K562 (cell line): ENCODE measurements around the gene RINL. TPM values are rescaled to one million over a fixed set of nuclear protein-coding genes. Genes with fewer than 3 reads are reported as not detected.
A peak's percentile ranks its signal among the peaks of the same experiment; 100 is the strongest.

Experiments
- CBFB ChIP-seq: sonication (generic); formaldehyde crosslinking; IDR thresholded peaks from 2 replicates; pipeline ENCODE4 v1.4.0; 2020; ENCODE audit warnings: mild to moderate bottlenecking, missing genetic modification reagents
- ETV5 ChIP-seq: sonication (generic); formaldehyde crosslinking; IDR thresholded peaks from 2 replicates; pipeline ENCODE4 v1.4.0; 2020; ENCODE audit warnings: low read depth, mild to moderate bottlenecking, missing genetic modification reagents
- FOS ChIP-seq: IDR thresholded peaks from 3 replicates; pipeline ENCODE4 v1.6.1; 2011; ENCODE audit not compliant: insufficient read length; ENCODE audit errors: extremely low read depth
- GABPA ChIP-seq: fragments of 200-800 bp; sonication (Bioruptor generic); conservative IDR thresholded peaks from 2 replicates; pipeline ENCODE4 v1.6.1; 2016; ENCODE audit warnings: low read depth, missing genetic modification characterization, missing compliant biosample characterization
- HDAC3 ChIP-seq: fragments of 450-650 bp; IDR thresholded peaks from 2 replicates; pipeline ENCODE4 v1.6.1; 2018; ENCODE audit warnings: borderline replicate concordance, mild to moderate bottlenecking, moderate library complexity; ENCODE audit not compliant: partially characterized antibody
- OTX1 ChIP-seq: fragments of 450-650 bp; formaldehyde crosslinking; IDR thresholded peaks from 2 replicates; pipeline ENCODE4 v1.4.0; 2022; ENCODE audit warnings: mild to moderate bottlenecking
- RB1 ChIP-seq: fragments of 450-650 bp; IDR thresholded peaks from 2 replicates; pipeline ENCODE4 v1.6.1; 2017; ENCODE audit warnings: low read depth, mild to moderate bottlenecking
- RHOXF2B ChIP-seq: fragments of 250-450 bp; sonication (Bioruptor Pico); conservative IDR thresholded peaks from 2 replicates; pipeline ENCODE4 v1.5.1; 2021
- RNF2 ChIP-seq: sonication (generic); IDR thresholded peaks from 2 replicates; pipeline ENCODE4 v1.6.1; 2016
- TAF15 ChIP-seq: fragments of 200-400 bp; formaldehyde crosslinking; IDR thresholded peaks from 2 replicates; pipeline ENCODE4 v1.6.1; 2017; ENCODE audit warnings: mild to moderate bottlenecking, low read depth, low read length, moderate library complexity
- ZBTB7A ChIP-seq: IDR thresholded peaks from 2 replicates; pipeline ENCODE4 v1.6.1; 2011; ENCODE audit warnings: low read depth, mild to moderate bottlenecking, low read length, moderate library complexity, borderline replicate concordance; ENCODE audit not compliant: control insufficient read depth
- ZNF143 ChIP-seq: sonication (generic); formaldehyde crosslinking; IDR thresholded peaks from 2 replicates; pipeline ENCODE4 v1.9.0; 2022; ENCODE audit warnings: mild to moderate bottlenecking, missing genetic modification reagents
- ZNF57 ChIP-seq: fragments of 450-650 bp; formaldehyde crosslinking; IDR thresholded peaks from 2 replicates; pipeline ENCODE4 v1.4.0; 2020; ENCODE audit warnings: mild to moderate bottlenecking, moderate library complexity
- ZNF644 ChIP-seq: fragments of 200-800 bp; sonication (Bioruptor generic); IDR thresholded peaks from 2 replicates; pipeline ENCODE4 v1.6.1; 2016; ENCODE audit warnings: low read depth, missing genetic modification characterization, missing compliant biosample characterization
- polyA plus RNA-seq, 8 experiments: library from polyadenylated mRNA; depleted of rRNA in 4 of 8; stranded (reverse) in 5 of 8; unstranded in 3 of 8; fragments of >200 nt; fragmentation: Nextera tagmentation in 2 of 8; fragmentation: Illumina TruSeq in 1 of 8; extraction: Ambion mirVana in 2 of 8; extraction: Trizol in 1 of 8; gene quantifications; 2 replicates each; pipeline versions ENCODE4 v1.2.1 to v1.2.3, GENCODE V29; 2011 to 2014; ENCODE audit warnings: inconsistent platforms in 1 of 8, missing spikeins in 1 of 8
- total RNA-seq, 7 experiments: library from RNA; depleted of rRNA in 6 of 7; stranded (reverse); fragments of >200 nt in 6 of 7; fragmentation: Illumina TruSeq in 2 of 7; extraction: Trizol in 2 of 7; gene quantifications; 2 replicates each; pipeline versions ENCODE4 v1.2.1 to v1.2.3, GENCODE V29; 2011 to 2021; ENCODE audit warnings: low replicate concordance in 1 of 7
- TF ChIP-seq, protein P1 (sequence below), 3 experiments: fragments of 200-800 bp in 1 of 3; fragments of 250-450 bp in 1 of 3; fragments of 450-650 bp in 1 of 3; sonication (Bioruptor Pico) in 1 of 3; sonication (Bioruptor generic) in 1 of 3; formaldehyde crosslinking in 1 of 3; IDR thresholded peaks; 2 replicates each; pipeline versions ENCODE4 v1.6.1 to v1.8.0; 2016 to 2022; ENCODE audit warnings: mild to moderate bottlenecking in 2 of 3, missing genetic modification characterization in 2 of 3, missing compliant biosample characterization in 1 of 3, moderate library complexity in 1 of 3
- TF ChIP-seq, protein P2 (sequence below): fragments of 250-450 bp; sonication (Bioruptor Pico); IDR thresholded peaks from 2 replicates; pipeline ENCODE4 v1.9.0; 2021; ENCODE audit warnings: mild to moderate bottlenecking, inconsistent platforms
- TF ChIP-seq, protein P3 (sequence below): IDR thresholded peaks from 2 replicates; pipeline ENCODE4 v1.6.1; 2011; ENCODE audit warnings: borderline replicate concordance, low read depth, mild to moderate bottlenecking, moderate library complexity, low read length; ENCODE audit not compliant: insufficient read depth, poor library complexity, severe bottlenecking
- TF ChIP-seq, protein P4 (sequence below): fragments of 250-450 bp; sonication (Bioruptor Pico); IDR thresholded peaks from 2 replicates; pipeline ENCODE4 v1.8.0; 2021; ENCODE audit warnings: borderline replicate concordance, mild to moderate bottlenecking, moderate library complexity; ENCODE audit not compliant: poor library complexity, severe bottlenecking

Gene RINL
- total and polyA plus RNA-seq, 9 of the 15 experiments (the other 6 are each of a cell fraction or from before 2014, with no cell fraction given), result 0.82 to 10.9 (median 4.9) TPM

DNA sequence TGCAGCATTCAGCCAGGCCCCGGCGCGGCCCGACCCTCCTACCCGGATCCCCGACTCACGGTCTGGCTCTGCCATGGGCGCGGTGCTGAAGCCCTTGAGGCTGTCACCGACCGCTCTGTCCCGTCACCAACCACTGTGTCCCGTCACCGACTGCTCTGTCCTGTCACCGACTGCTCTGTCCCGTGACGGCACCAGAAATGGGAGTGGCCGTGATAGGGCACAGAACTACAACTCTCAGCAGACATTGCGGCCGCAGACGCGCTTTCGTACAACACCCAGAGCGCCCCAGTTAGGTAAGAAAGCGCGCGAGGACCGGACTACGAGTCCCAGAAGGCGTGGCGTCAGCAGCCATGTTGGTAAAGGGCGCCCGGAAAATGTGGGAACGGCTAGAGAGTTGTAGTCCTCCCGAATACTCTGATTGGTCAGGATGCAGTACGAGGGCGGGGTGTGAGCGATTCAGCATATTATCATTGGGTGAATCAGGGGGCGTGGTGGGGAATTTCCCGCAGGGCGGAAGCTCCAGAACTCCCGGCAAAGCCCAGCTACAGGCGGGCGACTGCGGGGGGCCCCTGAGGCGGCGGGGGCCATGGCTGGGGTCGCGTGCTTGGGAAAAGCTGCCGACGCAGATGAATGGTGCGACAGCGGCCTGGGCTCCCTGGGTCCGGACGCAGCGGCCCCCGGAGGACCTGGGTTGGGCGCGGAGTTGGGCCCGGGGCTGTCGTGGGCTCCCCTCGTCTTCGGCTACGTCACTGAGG lies 21.5 kb upstream of the RINL start, which contains the start of the genes NFKBIB and SIRT2 (continued):
- TF ChIP-seq, protein P1, sequence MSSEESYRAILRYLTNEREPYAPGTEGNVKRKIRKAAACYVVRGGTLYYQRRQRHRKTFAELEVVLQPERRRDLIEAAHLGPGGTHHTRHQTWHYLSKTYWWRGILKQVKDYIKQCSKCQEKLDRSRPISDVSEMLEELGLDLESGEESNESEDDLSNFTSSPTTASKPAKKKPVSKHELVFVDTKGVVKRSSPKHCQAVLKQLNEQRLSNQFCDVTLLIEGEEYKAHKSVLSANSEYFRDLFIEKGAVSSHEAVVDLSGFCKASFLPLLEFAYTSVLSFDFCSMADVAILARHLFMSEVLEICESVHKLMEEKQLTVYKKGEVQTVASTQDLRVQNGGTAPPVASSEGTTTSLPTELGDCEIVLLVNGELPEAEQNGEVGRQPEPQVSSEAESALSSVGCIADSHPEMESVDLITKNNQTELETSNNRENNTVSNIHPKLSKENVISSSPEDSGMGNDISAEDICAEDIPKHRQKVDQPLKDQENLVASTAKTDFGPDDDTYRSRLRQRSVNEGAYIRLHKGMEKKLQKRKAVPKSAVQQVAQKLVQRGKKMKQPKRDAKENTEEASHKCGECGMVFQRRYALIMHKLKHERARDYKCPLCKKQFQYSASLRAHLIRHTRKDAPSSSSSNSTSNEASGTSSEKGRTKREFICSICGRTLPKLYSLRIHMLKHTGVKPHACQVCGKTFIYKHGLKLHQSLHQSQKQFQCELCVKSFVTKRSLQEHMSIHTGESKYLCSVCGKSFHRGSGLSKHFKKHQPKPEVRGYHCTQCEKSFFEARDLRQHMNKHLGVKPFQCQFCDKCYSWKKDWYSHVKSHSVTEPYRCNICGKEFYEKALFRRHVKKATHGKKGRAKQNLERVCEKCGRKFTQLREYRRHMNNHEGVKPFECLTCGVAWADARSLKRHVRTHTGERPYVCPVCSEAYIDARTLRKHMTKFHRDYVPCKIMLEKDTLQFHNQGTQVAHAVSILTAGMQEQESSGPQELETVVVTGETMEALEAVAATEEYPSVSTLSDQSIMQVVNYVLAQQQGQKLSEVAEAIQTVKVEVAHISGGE (CRISPR knock-in tag; IDR thresholded peaks at IDR 0.05), result peak in 1 of 3 experiments; percentile 84; a peak in 2 of 6 replicates
- TF ChIP-seq RHOXF2B (CRISPR knock-in tag) (no peak), ZBTB7A (peak; percentile 89), GABPA (tag) (peak; percentile 92), ZNF644 (tag) (peak; percentile 87), OTX1 (CRISPR knock-in tag) (no peak), ZNF57 (CRISPR knock-in tag) (no peak), HDAC3 (no peak), CBFB (CRISPR knock-in tag) (no peak), ZNF143 (CRISPR knock-in tag) (peak; percentile 99), RB1 (peak; percentile 55), RNF2 (peak; percentile 19; the same call in 1 of the 2 replicates), TAF15 (no peak), FOS (peak; percentile 96), ETV5 (CRISPR knock-in tag) (peak; percentile 46; the same call in 1 of the 2 replicates)
- TF ChIP-seq, protein P2, sequence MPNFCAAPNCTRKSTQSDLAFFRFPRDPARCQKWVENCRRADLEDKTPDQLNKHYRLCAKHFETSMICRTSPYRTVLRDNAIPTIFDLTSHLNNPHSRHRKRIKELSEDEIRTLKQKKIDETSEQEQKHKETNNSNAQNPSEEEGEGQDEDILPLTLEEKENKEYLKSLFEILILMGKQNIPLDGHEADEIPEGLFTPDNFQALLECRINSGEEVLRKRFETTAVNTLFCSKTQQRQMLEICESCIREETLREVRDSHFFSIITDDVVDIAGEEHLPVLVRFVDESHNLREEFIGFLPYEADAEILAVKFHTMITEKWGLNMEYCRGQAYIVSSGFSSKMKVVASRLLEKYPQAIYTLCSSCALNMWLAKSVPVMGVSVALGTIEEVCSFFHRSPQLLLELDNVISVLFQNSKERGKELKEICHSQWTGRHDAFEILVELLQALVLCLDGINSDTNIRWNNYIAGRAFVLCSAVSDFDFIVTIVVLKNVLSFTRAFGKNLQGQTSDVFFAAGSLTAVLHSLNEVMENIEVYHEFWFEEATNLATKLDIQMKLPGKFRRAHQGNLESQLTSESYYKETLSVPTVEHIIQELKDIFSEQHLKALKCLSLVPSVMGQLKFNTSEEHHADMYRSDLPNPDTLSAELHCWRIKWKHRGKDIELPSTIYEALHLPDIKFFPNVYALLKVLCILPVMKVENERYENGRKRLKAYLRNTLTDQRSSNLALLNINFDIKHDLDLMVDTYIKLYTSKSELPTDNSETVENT, result peak; percentile 47; the same call in 1 of the 2 replicates
- TF ChIP-seq, protein P3, sequence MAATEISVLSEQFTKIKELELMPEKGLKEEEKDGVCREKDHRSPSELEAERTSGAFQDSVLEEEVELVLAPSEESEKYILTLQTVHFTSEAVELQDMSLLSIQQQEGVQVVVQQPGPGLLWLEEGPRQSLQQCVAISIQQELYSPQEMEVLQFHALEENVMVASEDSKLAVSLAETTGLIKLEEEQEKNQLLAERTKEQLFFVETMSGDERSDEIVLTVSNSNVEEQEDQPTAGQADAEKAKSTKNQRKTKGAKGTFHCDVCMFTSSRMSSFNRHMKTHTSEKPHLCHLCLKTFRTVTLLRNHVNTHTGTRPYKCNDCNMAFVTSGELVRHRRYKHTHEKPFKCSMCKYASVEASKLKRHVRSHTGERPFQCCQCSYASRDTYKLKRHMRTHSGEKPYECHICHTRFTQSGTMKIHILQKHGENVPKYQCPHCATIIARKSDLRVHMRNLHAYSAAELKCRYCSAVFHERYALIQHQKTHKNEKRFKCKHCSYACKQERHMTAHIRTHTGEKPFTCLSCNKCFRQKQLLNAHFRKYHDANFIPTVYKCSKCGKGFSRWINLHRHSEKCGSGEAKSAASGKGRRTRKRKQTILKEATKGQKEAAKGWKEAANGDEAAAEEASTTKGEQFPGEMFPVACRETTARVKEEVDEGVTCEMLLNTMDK, result peak; percentile 36
- TF ChIP-seq, protein P4, sequence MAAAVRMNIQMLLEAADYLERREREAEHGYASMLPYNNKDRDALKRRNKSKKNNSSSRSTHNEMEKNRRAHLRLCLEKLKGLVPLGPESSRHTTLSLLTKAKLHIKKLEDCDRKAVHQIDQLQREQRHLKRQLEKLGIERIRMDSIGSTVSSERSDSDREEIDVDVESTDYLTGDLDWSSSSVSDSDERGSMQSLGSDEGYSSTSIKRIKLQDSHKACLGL (CRISPR knock-in tag), result no peak
